ENCODE data around the gene MORC4.

Gene MORC4

DNA sequence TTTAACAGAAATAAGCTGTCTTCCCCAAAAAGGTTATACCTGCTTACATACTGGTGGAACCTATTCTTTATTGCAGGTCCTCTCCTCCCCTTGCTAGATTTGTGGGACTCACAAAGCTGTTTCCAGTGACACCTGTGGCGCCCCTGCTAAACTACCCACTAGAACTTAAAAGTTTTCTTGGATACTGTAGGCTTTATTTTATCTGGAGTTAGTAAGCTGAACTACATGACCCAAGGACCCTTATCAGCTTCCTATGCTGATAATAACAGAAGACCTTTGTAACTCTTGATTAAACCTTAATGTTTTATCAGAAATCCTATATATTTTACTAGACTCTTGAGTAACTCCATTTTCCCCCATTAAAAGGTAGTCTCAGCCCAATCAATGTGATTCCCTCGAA is 47.5 kb downstream of the MORC4 start:
- no peak for DNase-seq (ENCODE audit: low read depth)

DNA sequence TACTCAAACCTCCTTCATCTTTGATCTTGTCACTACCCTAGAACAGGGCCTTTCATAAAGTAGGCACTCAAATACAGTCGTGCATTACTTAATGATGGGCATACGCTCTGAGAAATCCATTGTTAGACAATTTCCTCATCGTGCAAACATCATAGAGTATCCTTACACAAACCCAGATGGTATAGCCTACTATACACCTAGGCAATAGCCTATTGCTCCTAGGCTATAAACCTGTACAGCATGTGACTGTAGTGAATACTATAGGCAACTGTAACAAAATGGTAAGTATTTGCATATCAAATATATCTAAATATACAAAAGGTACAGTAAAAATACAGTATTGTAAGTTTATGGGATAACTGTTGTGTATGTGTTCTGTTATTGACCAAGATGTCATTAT is 47.9 kb downstream of the MORC4 start:
- DNase-seq (ENCODE audit: low read depth), result no peak

DNA sequence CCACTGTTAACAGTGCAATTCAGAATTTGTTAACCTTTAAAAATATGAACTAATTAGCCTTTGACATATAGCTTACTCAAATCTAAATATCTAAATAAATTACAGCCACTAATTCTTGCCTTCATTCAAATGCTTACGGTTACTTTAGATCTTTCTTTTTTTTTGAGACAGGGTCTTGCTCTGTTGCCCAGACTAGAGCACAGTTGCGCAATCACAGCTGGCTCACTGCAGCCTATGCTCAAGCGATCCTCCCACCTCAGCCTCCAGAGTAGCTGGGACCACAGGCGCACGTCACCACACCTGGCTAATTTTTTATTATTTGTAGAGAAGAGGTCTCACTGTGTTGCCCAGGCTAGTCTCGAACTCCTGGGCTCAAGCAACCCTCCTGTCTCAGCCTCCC is 48.8 kb downstream of the MORC4 start:
- no peak for DNase-seq (ENCODE audit: low read depth)

DNA sequence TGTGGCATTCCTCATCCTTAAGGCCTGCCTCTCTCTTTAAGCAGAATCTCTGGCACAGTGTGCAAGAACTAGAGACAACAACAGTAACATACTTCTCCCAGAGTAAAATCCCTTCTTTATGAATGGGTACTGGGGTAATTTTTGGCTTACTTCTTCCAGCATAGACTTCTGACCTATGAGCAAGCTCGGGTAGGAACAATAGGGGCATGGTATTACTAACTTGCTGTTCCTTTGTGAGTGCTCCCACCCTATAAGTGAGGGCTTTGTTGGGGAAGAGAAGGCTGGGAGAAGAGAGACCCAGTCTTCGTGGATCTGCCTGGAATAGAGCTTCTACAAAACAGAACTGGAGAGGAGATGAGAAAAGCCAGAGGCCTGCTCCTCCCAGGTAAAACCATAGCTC is 49.6 kb downstream of the MORC4 start:
- DNase-seq (ENCODE audit: low read depth), result no peak

DNA sequence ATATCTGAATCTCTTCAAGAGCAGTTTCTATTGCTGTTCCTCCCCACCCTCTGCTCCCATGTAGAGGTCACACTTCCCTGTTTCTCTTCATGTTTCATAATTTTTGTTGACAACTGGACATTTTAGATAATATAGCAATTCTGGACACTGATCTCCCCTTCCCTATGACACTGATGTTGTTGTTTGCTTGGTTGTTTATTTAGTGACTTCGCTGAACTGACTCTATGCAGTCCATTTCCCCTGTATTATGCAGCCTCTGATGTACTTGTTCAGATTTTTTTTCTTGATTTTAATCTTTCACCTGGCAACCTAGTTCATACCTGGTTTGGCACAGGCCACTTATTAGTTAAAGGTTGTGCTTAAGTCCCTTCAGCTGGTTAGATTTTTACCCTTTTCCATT is 50.6 kb downstream of the MORC4 start:
- no peak for DNase-seq (ENCODE audit: low read depth)

DNA sequence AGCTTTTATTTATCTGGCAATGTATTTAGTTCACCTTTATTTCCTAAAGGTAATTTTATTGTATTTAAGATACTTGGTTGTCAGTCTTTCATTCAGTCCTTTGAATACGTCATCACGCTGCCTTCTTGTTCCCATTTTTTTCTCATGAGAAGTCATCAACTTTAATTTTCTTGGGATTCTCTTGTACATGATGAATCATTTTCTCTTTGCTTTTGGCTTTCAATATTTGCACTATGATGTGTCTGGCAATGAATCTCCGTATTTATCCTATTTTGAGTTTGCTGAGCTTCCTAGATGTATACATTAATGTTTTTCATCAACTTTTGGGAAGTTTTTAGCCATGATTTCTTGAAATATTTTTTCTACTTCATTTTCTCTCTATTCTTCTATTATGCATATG is 51.4 kb downstream of the MORC4 start:
- DNase-seq (ENCODE audit: low read depth), result no peak

DNA sequence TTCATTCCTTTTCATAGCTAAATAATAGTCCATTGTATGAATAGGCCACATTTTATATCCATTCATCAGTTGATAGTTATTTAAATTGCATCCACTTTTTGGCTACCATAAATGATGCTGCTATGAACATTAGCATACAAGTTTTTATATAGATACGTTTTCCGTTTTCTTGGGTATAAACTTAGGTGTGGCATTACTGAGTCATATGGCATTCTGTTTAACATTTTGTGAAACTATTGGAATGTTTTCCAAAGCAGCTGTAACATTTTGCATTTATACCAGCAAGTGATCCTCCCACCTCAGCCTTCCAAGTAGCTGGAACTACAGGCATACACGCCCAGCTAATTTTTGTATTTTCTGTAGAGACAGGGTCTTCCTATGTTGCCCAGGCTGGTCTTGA is 53.5 kb downstream of the MORC4 start:
- DNase-seq (ENCODE audit: low read depth), result no peak

DNA sequence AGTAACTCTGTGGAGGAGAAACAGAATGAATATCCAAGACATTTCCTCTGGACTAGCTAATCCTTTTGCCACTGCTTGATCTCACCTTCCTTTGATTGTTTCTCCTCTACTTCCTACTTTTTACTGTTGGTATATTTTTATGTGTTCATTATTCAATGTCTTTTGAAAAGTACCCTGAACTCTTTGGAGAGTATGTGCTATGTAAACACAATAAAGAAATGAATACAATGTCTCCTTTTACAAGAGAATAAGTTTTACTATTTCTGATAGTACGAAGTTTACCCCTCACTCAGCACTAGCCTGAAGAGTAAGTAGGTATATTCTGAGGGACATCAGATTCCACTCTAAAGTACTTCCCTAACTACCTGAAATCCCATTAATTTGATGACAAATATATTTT is 59.9 kb downstream of the MORC4 start:
- no peak for DNase-seq (ENCODE audit: low read depth)

DNA sequence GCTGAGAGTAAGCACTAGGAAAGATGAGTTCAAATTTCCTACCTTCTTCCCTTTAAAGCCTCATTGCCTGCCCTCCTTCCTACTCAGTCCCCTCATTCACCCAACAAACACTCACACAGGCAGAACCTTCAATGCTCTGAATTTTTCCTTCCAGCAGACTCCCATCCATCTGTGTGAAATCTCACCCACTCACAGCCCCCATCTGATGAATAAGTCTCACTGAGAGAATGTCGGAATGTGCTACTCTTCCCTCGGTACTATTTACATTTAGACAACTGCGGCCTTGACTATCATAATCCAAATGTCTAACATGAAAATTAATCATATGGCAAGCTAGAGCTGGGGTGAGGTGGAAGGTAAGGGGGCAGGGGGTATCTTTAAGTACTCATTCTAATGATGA is 60.4 kb downstream of the MORC4 start:
- DNase-seq (ENCODE audit: low read depth), result no peak

DNA sequence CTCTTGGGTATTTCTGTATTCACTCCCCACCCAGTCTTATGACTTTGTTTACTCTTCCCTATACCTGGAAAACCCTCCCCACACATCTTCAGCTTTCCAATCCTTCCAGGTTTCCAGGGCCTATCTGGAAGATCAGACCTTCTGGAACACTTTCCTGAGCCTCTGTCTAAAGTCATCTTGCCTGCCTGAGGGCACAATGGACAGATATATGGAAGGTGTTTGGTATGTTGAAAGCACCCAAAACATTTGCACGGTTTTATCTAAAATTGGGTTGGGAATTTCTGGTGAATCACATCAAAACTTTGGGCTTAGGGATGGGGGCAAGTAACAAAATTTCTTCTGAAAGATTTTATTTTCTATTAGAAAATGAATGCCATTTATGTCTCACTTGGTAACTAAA is 63.8 kb downstream of the MORC4 start:
- DNase-seq (ENCODE audit: low read depth), result no peak

DNA sequence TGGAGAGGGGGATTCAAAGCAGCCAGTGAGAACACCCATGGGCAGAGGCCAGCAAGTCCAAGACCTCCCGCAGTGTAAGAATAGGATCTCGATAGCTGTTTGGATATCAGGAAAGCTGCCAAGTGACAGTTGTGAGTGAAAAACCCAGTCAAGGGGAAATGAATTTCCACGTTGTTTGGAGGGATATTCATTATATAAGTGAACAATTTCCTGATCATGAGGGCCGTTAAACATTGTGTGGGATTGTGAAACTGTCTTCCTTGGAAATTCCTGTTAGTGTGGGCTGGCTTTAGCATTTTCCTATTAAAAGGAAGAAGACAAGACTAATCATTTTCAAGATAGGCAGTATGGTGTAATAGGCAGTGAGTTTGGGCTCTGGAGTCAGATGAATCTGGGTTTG is 64.8 kb downstream of the MORC4 start:
- no peak for DNase-seq (ENCODE audit: low read depth)

DNA sequence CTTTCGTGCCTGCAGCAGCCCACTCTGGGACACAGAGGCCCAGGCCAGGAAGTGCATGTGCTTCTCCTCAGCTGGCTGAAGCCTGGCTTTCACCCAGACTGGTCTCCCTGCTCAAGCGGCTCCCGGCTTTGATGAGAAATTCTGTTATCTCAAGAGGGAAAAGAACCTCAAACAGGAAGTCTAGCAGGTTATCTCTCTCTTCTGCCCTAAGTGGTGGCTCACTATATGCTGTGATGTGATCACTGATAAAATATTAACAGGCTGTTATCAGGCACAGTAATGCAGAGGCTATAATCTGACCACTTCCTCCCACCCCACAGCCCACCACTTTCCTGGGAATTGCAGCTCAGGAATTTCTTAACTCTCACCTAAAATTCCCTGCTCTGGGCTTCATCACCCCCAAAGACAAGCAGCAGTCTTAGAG is 66.5 kb downstream of the MORC4 start:
- DNase-seq (ENCODE audit: low read depth), result no peak

DNA sequence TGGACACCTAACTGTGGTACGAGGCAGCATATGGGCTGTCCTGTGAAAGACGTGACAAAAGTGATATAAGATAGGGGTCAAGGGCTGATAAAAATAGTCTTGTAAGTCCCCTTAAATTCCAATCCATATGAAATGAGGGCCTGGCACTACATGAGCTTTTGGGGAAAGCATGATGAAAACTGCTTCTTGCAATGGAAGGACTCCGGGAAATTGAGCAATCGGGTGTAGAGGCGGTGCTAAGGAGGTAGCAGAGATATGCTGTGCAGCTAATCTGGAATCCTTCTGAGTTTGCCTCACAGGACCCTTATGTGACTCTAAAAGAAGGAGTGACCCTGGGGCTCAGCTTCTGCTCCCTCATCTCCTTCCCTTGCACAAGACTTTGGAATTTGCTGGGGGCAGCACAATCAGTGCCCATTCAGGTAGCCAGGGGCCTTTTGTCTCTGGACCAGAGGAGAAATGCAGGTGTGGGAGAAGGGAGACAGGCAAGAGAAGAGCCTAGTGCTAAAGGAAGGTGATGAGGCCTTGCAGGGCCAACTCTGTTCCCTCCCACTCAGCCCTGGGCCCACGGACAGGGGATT is 67.0 kb downstream of the MORC4 start:
- no peak for DNase-seq (ENCODE audit: low read depth)

DNA sequence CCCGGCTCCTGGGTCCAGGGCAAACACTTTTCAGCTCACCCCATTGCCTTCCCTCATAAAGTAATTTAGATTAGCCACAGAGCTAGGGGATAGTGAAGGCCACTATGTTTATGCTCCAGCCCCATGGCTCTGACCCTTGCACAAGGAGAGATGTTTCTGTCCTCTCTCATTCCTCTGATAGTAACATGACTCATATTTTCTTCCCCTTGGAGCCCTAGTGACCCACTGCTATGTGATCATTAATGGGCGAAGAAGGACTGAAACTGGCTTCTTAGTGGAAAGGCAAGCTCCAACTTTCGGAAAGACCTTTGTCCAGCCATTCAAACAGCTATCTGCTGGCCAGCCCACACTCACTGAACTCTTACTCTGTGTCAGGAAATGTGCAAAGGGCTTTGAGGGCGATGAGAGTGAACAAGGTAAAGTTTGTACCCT is 67.5 kb downstream of the MORC4 start:
- no peak for DNase-seq (ENCODE audit: low read depth)

DNA sequence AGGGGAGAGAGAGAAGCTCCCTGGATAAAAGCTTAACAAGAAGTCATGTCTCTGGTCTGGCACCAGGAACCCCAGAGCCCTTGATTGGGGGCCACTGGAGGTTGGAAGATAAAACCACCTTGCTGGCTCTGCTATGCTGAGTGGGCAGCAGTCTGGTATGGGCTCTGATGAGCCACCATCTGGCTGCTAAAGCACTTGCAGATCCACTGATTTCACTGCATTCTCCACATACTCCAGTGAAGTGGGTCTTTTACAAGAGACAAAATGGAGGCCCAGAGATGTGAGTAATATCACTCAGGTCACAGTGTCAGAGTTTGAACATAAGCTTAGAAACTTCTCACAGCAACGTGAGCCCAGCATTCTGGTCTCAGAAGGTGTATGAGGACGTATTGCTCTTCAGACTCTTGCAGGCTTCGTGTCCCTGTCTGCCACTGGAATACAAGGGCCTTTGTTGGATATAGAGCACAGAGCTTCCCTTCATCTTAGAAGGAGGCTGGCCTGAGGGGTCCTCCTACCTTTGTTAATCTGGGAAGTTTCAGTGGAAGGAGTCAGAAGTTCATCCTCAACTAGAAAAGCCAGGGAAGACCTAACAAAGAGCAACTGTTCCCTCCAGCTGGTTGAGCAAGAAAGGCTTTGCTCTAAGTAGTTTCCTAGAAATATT is 68.1 kb downstream of the MORC4 start:
- no peak for DNase-seq (ENCODE audit: low read depth)

DNA sequence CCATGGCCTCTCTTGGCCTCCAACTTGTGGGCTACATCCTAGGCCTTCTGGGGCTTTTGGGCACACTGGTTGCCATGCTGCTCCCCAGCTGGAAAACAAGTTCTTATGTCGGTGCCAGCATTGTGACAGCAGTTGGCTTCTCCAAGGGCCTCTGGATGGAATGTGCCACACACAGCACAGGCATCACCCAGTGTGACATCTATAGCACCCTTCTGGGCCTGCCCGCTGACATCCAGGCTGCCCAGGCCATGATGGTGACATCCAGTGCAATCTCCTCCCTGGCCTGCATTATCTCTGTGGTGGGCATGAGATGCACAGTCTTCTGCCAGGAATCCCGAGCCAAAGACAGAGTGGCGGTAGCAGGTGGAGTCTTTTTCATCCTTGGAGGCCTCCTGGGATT is 71.8 kb downstream of the MORC4 start:
- no peak for DNase-seq (ENCODE audit: low read depth)

DNA sequence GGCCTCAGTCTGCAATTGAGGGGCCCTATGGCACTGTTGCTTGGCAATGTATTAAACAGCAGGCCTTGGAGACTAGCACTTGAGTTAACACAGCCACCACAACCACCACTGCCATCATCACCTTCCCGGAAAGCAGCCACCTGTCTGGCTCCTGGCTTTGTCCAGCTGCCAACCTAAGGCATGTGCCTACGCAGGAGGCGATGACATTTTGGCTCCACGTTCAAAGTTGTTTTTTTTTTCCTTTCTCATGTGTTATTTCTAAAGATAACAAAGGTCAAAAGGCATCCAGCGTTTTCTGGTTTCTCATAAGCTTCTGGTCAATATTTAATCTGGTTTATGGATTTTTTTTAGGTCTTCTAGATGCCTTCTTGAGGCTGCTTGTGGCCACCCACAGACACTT is 72.3 kb downstream of the MORC4 start:
- no peak for DNase-seq (ENCODE audit: low read depth)

DNA sequence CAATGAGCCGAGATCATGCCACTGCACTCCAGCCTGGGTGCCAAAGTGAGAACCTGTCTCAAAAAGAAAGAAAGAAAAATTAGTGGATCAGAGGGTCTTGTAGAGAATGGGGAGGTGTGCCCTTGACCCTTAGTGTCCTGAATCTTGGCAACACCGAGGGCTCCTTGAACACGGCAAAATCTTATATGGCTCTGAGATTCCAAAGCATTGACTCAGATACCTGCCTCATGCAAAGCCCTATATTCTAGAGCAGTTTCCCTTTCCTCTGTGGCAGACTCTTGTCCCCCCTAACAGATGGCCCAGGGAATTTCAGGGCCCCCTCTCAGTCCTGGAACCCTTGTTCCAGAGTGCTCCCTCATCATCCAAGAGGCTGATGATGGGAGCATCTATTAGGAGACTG is 73.0 kb downstream of the MORC4 start:
- DNase-seq (ENCODE audit: low read depth), result no peak

DNA sequence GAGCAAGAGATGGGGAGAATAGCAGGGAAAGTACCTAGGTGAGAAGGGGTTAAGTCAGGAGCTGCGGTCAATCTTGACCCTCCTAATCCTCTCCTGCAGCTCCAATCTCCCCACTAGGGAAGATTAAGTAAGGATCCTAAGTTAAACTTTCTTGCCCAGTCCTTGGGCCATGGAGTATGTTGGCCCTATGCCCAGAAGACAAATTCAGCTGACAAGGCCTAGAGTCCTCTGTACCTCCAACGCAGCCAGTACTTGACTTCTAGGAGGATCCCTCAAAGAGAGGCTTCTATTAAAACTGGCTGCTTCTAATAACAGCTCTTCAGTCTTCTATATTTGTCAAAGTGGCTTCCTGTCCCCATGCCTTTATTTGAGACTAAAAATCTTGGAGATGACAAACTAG is 78.4 kb downstream of the MORC4 start:
- no peak for DNase-seq (ENCODE audit: low read depth)

DNA sequence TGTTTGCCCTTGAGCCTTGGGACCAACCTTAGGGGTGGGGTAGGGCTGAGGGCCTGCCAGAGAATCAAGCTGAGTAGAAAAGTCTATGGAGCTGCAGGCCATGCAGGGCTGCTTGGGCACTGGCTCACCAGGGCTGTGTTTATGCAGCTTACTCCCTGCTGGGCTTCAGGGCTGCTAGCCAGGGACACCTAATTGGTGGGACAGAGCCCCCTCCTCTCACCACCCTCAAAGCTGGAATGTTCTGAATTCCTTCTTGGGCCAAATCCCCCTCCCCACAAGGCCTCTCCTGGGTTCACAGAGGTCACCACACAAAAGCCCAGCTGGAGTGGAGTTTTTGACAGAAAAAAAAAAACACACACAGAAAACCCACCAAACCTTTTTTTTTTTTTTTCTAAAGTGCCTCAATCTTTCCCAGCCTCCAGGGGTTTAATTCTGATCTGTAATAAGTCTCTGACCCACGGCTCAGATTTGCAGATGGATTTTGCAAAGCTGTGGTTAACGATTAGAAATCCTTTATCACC is 80.0 kb downstream of the MORC4 start, which contains the start of gene CLDN2:
Gene CLDN2, plus strand, starts transcription at position 471 of the 521 bp plus-strand sequence. CDS start 7,827 bp downstream, outside the sequence.
- no peak for DNase-seq (ENCODE audit: low read depth)

DNA sequence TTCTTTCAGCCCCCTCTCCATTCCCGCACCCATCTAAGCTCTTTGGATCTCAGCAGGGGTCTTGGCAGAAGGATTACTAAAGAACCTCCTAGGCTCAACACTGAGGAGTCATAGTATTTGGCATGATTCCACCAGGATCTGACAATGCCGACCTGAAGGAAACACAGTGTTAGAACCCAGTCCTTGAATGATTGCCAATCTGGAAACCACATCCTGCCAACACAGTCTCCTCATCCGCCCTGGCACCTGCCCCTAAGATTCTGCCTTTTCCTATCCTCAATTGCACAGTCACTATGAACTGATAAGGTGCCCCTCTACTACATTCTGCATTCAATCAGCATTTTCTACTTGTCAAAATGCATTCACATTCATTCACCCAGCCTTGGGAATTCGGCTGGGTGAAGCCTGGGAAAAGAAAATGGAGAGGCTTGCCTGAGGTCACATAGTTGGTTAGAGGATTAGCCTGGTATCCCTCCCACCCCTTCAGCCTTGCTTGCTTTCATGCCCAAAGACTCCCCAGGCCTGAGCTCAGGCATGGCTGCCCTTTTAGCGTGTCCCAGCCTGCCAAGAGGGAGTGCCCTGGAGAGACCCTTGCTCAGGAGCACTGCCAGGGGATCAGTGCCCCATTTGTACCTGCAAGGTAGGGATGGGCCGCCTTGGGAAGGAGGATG is 82.0 kb downstream of the MORC4 start:
- peak; percentile 6 for DNase-seq (ENCODE audit: low read depth)

DNA sequence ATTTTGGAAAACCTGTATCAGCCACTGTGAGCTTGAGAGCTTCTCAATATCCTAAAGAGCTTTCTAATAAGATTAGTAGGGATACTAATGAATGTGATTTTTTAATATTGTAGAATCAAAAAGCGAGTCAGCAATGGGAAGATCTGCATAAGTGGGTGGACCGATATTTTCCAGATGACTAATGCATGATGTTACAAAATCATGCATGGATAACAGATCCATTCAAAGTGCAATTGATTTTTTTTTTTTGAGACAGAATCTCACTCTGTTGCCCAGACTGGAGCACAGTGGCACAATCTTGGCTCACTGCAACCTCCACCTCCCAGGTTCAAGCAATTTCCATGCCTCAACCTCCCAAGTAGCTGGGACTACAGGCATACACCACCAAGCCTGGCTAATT is 87.1 kb downstream of the MORC4 start:
- DNase-seq (ENCODE audit: low read depth), result no peak

DNA sequence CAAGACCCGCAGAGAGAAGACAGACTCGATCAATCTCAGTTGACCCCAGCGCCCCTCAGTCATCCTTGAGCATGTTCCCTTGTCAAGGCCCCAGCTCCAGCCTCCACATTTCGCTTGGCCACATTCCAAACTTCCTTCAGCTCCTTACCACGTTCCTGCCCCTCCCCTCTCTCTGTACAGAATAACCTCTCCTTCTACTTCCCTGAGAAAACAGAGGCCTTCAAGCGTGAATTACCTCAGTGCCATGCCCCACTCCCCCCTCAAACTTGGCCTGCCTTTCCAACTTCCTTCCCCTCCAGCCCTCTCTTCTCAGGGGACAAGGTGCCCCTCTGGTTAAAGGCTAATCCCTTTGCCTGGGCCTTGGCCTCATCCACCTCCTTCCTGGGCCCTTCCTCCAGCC is 93.7 kb downstream of the MORC4 start:
- no peak for DNase-seq (ENCODE audit: low read depth)

Measured in T follicular helper cell (primary cell).